GM10266 (cell line): ENCODE data around the gene TUBB8.

ENCODE experiments used
- DNase-seq: peaks from one replicate; pipeline ENCODE4 v3.0.0; 2012; ENCODE audit errors: extremely low spot score
- TF ChIP-seq, protein P1 (sequence below): IDR thresholded peaks from 2 replicates; pipeline ENCODE4 v1.5.1; 2012; ENCODE audit warnings: mild to moderate bottlenecking, low read depth; ENCODE audit not compliant: control insufficient read depth, insufficient read depth; ENCODE audit errors: missing control alignments

Gene TUBB8

DNA sequence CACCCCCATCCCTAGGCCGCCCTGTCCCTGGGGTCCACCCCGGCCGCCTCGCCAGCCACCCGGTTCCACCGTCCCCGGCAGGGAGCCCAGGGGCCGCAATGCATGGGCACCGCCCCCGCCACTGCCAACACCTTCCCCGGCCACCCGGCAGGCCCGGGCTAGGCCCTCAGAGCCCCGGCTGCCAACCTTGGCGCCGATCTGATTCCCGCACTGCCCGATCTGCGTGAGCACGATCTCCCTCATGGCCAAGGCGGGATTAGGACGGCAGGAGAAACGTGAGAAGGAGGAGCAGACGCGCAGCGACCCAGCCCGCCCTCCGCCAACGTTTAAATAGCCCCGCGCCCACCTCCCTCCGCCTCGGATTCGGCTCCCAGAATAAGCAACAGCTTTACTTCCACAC is at the start of gene TUBB8:
Gene TUBB8 (minus strand): TSS at position 301 of the 400 bp plus-strand sequence. CDS start 58 bp downstream, at position 243.
- no peak for DNase-seq
- TF ChIP-seq, protein P1, sequence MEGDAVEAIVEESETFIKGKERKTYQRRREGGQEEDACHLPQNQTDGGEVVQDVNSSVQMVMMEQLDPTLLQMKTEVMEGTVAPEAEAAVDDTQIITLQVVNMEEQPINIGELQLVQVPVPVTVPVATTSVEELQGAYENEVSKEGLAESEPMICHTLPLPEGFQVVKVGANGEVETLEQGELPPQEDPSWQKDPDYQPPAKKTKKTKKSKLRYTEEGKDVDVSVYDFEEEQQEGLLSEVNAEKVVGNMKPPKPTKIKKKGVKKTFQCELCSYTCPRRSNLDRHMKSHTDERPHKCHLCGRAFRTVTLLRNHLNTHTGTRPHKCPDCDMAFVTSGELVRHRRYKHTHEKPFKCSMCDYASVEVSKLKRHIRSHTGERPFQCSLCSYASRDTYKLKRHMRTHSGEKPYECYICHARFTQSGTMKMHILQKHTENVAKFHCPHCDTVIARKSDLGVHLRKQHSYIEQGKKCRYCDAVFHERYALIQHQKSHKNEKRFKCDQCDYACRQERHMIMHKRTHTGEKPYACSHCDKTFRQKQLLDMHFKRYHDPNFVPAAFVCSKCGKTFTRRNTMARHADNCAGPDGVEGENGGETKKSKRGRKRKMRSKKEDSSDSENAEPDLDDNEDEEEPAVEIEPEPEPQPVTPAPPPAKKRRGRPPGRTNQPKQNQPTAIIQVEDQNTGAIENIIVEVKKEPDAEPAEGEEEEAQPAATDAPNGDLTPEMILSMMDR, result no peak

DNA sequence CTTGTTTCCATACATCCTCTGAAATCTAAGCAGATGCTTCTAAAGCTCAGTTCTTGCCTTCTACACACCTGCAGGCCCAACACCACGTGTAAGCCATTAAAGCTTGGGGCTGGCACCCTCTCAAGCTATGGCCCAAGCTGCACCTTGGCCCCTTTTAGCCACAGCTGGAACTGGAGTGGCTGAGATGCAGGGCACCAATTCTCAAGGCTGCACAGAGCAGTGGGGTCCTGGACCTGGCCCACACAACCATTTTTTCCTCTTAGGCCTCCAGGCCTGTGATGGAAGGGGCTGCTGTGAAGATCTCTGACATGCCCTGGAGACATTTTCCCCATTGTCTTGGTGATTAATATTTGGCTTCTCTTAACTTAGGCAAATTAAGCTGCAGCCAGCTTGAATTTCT is 47.4 kb upstream of the TUBB8 start:
- TF ChIP-seq, protein P1, result no peak
- DNase-seq, result no peak

GRCh38 chr10:95356-96115 is 46.4 kb upstream of the TUBB8 start:
- TF ChIP-seq, protein P1, result no peak
- no peak for DNase-seq

- TF ChIP-seq, protein P1, result no peak
- no peak for DNase-seq
These were observed 45.5 kb upstream of the TUBB8 start for GRCh38 chr10:94613-95012.

GRCh38 chr10:92846-93245 is 43.8 kb upstream of the TUBB8 start:
- TF ChIP-seq, protein P1, result no peak
- DNase-seq, result no peak

DNA sequence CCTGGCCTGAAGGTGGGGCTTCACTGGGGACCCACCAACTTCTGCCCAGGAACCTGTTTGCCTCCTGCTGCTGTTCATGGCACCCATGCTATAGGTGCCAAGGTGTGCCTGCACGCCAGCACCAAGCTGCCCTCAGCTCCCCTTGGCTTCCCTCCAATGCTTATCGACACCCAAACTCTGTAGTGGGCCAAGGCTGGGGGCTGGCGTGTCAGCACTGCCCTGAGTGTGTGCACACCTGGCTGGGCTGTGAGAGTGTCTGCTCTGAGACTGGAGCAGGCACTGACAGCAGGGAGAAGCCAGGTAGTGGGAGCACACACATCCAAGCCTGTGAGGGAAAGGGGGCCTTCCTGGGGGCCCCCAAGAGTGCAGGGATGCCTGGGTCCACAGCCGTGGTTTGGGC is 43.1 kb upstream of the TUBB8 start:
- DNase-seq, result no peak
- TF ChIP-seq, protein P1, result no peak

DNA sequence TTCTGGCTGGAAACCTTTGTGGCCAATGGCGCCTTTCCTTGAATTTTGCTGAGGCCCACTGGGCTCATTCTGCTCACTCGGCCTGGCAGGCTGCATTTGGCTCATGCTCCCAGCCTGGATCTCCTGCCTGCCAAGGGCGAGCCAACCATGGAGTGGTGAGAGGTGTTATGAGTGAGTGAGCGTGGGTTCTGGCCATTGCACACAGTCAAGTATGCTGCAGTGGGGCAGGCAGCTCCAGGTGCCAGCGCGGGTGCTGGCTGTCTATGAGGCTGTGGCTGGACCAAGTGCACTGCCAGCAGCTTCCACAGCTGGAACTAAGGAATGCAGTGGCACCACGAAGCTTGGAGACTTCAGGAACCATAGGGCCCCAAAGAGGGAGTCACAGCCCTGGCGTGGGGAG is 42.2 kb upstream of the TUBB8 start:
- TF ChIP-seq, protein P1, result no peak
- DNase-seq, result no peak
